Loucy (cell line): ENCODE results near the gene EZR.

Source experiments
- H2AFZ ChIP-seq: fragments of 200-600 bp; sonication (generic); 2 replicates; pipeline ENCODE4 v1.6.0; 2016; ENCODE audit warnings: antibody characterized with exemption, mild to moderate bottlenecking, low read length, moderate library complexity
- H3F3A ChIP-seq: fragments of 200-600 bp; 2 replicates; pipeline ENCODE4 v1.6.0; 2016; ENCODE audit warnings: antibody characterized with exemption, low read depth, mild to moderate bottlenecking
- H3K27me3 ChIP-seq: fragments of 200-600 bp; sonication (generic); 2 replicates; pipeline ENCODE4 v1.6.1; 2014; ENCODE audit warnings: low read length, mild to moderate bottlenecking; ENCODE audit not compliant: insufficient read depth, poor library complexity, severe bottlenecking
- H3K36me3 ChIP-seq: fragments of 200-600 bp; sonication (generic); 2 replicates; pipeline ENCODE4 v1.6.1; 2016; ENCODE audit warnings: low read length; ENCODE audit not compliant: insufficient read depth
- H3K4me1 ChIP-seq: fragments of 200-600 bp; sonication (generic); 2 replicates; pipeline ENCODE4 v1.5.1; 2014; ENCODE audit warnings: low read length, mild to moderate bottlenecking; ENCODE audit not compliant: insufficient read depth, poor library complexity, severe bottlenecking
- H3K4me2 ChIP-seq: fragments of 200-600 bp; sonication (generic); 2 replicates; pipeline ENCODE4 v1.6.0; 2014; ENCODE audit warnings: antibody characterized with exemption, low read length, low read depth, mild to moderate bottlenecking; ENCODE audit not compliant: poor library complexity, severe bottlenecking
- H3K4me3 ChIP-seq: fragments of 200-600 bp; sonication (generic); 2 replicates; pipeline ENCODE4 v1.5.1; 2014; ENCODE audit warnings: low read length, mild to moderate bottlenecking, mixed read lengths; ENCODE audit not compliant: poor library complexity, severe bottlenecking
- H3K79me2 ChIP-seq: fragments of 200-600 bp; sonication (generic); 2 replicates; pipeline ENCODE4 v1.6.1; 2014; ENCODE audit warnings: low read length; ENCODE audit not compliant: insufficient read depth
- H3K9ac ChIP-seq: fragments of 200-600 bp; sonication (generic); 2 replicates; pipeline ENCODE4 v1.6.0; 2014; ENCODE audit warnings: mild to moderate bottlenecking, low read depth, low read length, moderate library complexity; ENCODE audit not compliant: poor library complexity, severe bottlenecking
- H3K9me2 ChIP-seq: fragments of 200-600 bp; sonication (generic); replicated peaks from 2 replicates; pipeline ENCODE4 v1.6.1; 2016; ENCODE audit warnings: low read depth, low read length, mixed read lengths
- H3K9me3 ChIP-seq: fragments of 200-600 bp; sonication (generic); 2 replicates; pipeline ENCODE4 v1.6.1; 2014; ENCODE audit warnings: mild to moderate bottlenecking, antibody characterized with exemption, low read length, low read depth; ENCODE audit not compliant: insufficient read depth
- H4K20me1 ChIP-seq: fragments of 200-600 bp; sonication (generic); 2 replicates; pipeline ENCODE4 v1.6.0; 2014; ENCODE audit warnings: antibody characterized with exemption, low read length, mild to moderate bottlenecking; ENCODE audit not compliant: insufficient read depth, poor library complexity, severe bottlenecking
- CTCF ChIP-seq: fragments of 200-600 bp; sonication (generic); conservative IDR thresholded peaks from 2 replicates; pipeline ENCODE4 v1.5.1; 2014; ENCODE audit warnings: mild to moderate bottlenecking, antibody characterized with exemption, low read length
- EZH2phosphoT487 ChIP-seq: fragments of 200-600 bp; IDR thresholded peaks from 2 replicates; pipeline ENCODE4 v1.6.1; 2018; ENCODE audit warnings: antibody characterized with exemption, mild to moderate bottlenecking, moderate library complexity, borderline replicate concordance

EZR gene

GRCh38 chr6:158815907-158816306, 3.3 kb downstream of the EZR start:
- Histone ChIP-seq H3K4me1 (peaks cover 63% of the 10 kb centered on the region), H3K4me3 (peak overlapping the region; percentile 78), H3K36me3 (no peaks in the 10 kb centered on the region), H3K9ac (peak overlapping the region; percentile 10), H3F3A (no peaks in the 10 kb centered on the region), H2AFZ (no peak overlapping the region), H3K79me2 (peaks cover 71% of the 10 kb centered on the region), H4K20me1 (peaks cover 58% of the 10 kb centered on the region), H3K4me2 (peak overlapping the region; percentile 93), H3K27me3 (no peaks in the 10 kb centered on the region), H3K9me3 (no peaks in the 10 kb centered on the region), H3K9me2 (no peaks in the 10 kb centered on the region)
- TF ChIP-seq CTCF (no peak), EZH2phosphoT487 (no peak)

- no peaks in the 10 kb centered on the region for H3F3A ChIP-seq
- H3K4me1 ChIP-seq, result peaks cover 69% of the 10 kb centered on the region
- peaks cover 76% of the 10 kb centered on the region for H3K79me2 ChIP-seq
- TF ChIP-seq EZH2phosphoT487 (no peak), CTCF (no peak)
- no peaks in the 10 kb centered on the region for H3K9me3 ChIP-seq
- H3K9ac ChIP-seq, result peak overlapping the region; percentile 10
- no peaks in the 10 kb centered on the region for H3K36me3 ChIP-seq
- H3K4me3 ChIP-seq, result peak overlapping the region; percentile 78
- H3K9me2 ChIP-seq, result no peaks in the 10 kb centered on the region
- H3K27me3 ChIP-seq, result no peaks in the 10 kb centered on the region
- no peak overlapping the region for H2AFZ ChIP-seq
- H4K20me1 ChIP-seq, result peaks cover 58% of the 10 kb centered on the region
- H3K4me2 ChIP-seq, result peak overlapping the region; percentile 93
These were observed 3.8 kb downstream of the EZR start for GRCh38 chr6:158815379-158815724.

- Histone ChIP-seq H3K79me2 (peaks cover 99% of the 10 kb centered on the region), H2AFZ (no peak overlapping the region), H3K4me1 (peaks cover 82% of the 10 kb centered on the region), H3K36me3 (peaks cover 9% of the 10 kb centered on the region; the same call in 1 of the 2 replicates), H4K20me1 (peaks cover 60% of the 10 kb centered on the region), H3K9me2 (no peaks in the 10 kb centered on the region), H3F3A (no peaks in the 10 kb centered on the region), H3K9me3 (no peaks in the 10 kb centered on the region), H3K27me3 (no peaks in the 10 kb centered on the region), H3K4me3 (no peak overlapping the region), H3K4me2 (peak overlapping the region; percentile 93), H3K9ac (no peak overlapping the region)
- no peak for TF ChIP-seq EZH2phosphoT487
- TF ChIP-seq CTCF, result no peak
These were observed 6.1 kb downstream of the EZR start for GRCh38 chr6:158813032-158813431.
